Mesenchymal stem cell (in vitro differentiated cells and primary cell): ENCODE data around the gene QPCT.

ENCODE experiments used
- DNase-seq: peaks from one replicate; pipeline ENCODE4 v3.0.0-alpha.2; 2013
- H2AFZ ChIP-seq: one replicate; pipeline ENCODE4 v1.6.1; 2013; ENCODE audit warnings: low read depth, mild to moderate bottlenecking, control low read depth, inconsistent platforms, low read length, moderate library complexity
- H2AK5ac ChIP-seq: 2 replicates; pipeline ENCODE4 v1.6.1; 2013; ENCODE audit warnings: low read length, moderate library complexity, mild to moderate bottlenecking, inconsistent platforms; ENCODE audit not compliant: severe bottlenecking
- H2BK120ac ChIP-seq: one replicate; pipeline ENCODE4 v1.6.1; 2013; ENCODE audit warnings: low read depth, mild to moderate bottlenecking, inconsistent platforms, low read length, moderate library complexity
- H2BK12ac ChIP-seq, 2 experiments: one replicate each; pipeline ENCODE4 v1.6.1; 2013; ENCODE audit warnings: inconsistent platforms in 2 of 2, low read length in 2 of 2, mild to moderate bottlenecking in 2 of 2, moderate library complexity in 2 of 2, control low read depth in 1 of 2
- H2BK15ac ChIP-seq: one replicate; pipeline ENCODE4 v1.6.1; 2013; ENCODE audit warnings: mild to moderate bottlenecking, low read depth, inconsistent platforms; ENCODE audit not compliant: poor library complexity, severe bottlenecking
- H2BK5ac ChIP-seq: 2 replicates; pipeline ENCODE4 v1.6.1; 2013; ENCODE audit warnings: low read depth, mild to moderate bottlenecking, low read length, control low read depth, inconsistent platforms; ENCODE audit not compliant: poor library complexity, severe bottlenecking
- H3K14ac ChIP-seq, 2 experiments: one replicate each; pipeline ENCODE4 v1.6.1; 2013; ENCODE audit warnings: inconsistent platforms in 2 of 2, low read length in 2 of 2, control low read depth in 1 of 2, mild to moderate bottlenecking in 1 of 2, moderate library complexity in 1 of 2
- H3K18ac ChIP-seq, 2 experiments: one replicate each; pipeline ENCODE4 v1.6.1; 2013; ENCODE audit warnings: inconsistent platforms in 2 of 2, low read length in 2 of 2, control low read depth in 1 of 2, low read depth in 1 of 2, mild to moderate bottlenecking in 1 of 2
- H3K23ac ChIP-seq, 2 experiments: one replicate each; pipeline ENCODE4 v1.6.1; 2013; ENCODE audit warnings: inconsistent platforms in 2 of 2, low read length in 2 of 2, mild to moderate bottlenecking in 2 of 2, moderate library complexity in 2 of 2, control low read depth in 1 of 2
- H3K27ac ChIP-seq: 2 replicates; pipeline ENCODE4 v1.5.1; 2013; ENCODE audit warnings: mild to moderate bottlenecking, moderate library complexity, low read length, control low read depth, inconsistent platforms; ENCODE audit not compliant: poor library complexity, severe bottlenecking
- H3K27me3 ChIP-seq, 2 experiments: 2 replicates each; pipeline versions ENCODE4 v1.6.1 to v1.7.0; 2013; ENCODE audit warnings: low read length in 2 of 2, mild to moderate bottlenecking in 2 of 2, moderate library complexity in 2 of 2, control low read depth in 1 of 2, inconsistent platforms in 1 of 2; ENCODE audit not compliant: control insufficient read depth in 1 of 2, insufficient read depth in 1 of 2
- H3K36me3 ChIP-seq, 2 experiments: 2 replicates each; pipeline versions ENCODE4 v1.6.1 to v1.7.0; 2013; ENCODE audit warnings: low read length in 2 of 2, control low read depth in 1 of 2, inconsistent platforms in 1 of 2, low read depth in 1 of 2, mild to moderate bottlenecking in 1 of 2; ENCODE audit not compliant: insufficient read depth in 2 of 2, control insufficient read depth in 1 of 2
- H3K4ac ChIP-seq, 2 experiments: one replicate each; pipeline ENCODE4 v1.6.1; 2013; ENCODE audit warnings: inconsistent platforms in 2 of 2, low read length in 2 of 2, mild to moderate bottlenecking in 2 of 2, moderate library complexity in 2 of 2, control low read depth in 1 of 2, low read depth in 1 of 2
- H3K4me1 ChIP-seq: 2 replicates; pipeline ENCODE4 v1.6.1; 2013; ENCODE audit warnings: low read depth, low read length, control low read depth; ENCODE audit not compliant: control insufficient read depth, insufficient read depth
- H3K4me2 ChIP-seq: 2 replicates; pipeline ENCODE4 v1.6.1; 2013; ENCODE audit warnings: low read length, mild to moderate bottlenecking, inconsistent platforms; ENCODE audit not compliant: poor library complexity, severe bottlenecking
- H3K4me3 ChIP-seq, 2 experiments: 2 replicates each; pipeline versions ENCODE4 v1.5.1 to v1.7.0; 2013; ENCODE audit warnings: low read length in 2 of 2, mild to moderate bottlenecking in 2 of 2, control low read depth in 1 of 2, low read depth in 1 of 2; ENCODE audit not compliant: insufficient read depth in 1 of 2
- H3K79me1 ChIP-seq: replicated peaks from 2 replicates; pipeline ENCODE4 v1.6.1; 2013; ENCODE audit warnings: mild to moderate bottlenecking, control low read depth, low read length, inconsistent platforms; ENCODE audit not compliant: poor library complexity, severe bottlenecking
- H3K9ac ChIP-seq: 2 replicates; pipeline ENCODE4 v1.7.0; 2013; ENCODE audit warnings: mild to moderate bottlenecking, low read length, moderate library complexity
- H3K9me3 ChIP-seq: 2 replicates; pipeline ENCODE4 v1.7.0; 2013; ENCODE audit warnings: mild to moderate bottlenecking, low read length; ENCODE audit not compliant: control insufficient read depth
- H4K8ac ChIP-seq: one replicate; pipeline ENCODE4 v1.6.1; 2013; ENCODE audit warnings: inconsistent platforms, mild to moderate bottlenecking, low read length, moderate library complexity
- H4K91ac ChIP-seq: one replicate; pipeline ENCODE4 v1.6.1; 2013; ENCODE audit warnings: mild to moderate bottlenecking, low read length, inconsistent platforms
- WGBS: methylation state at CpG from one replicate; pipeline ENCODE4 v1.1.7; 2013; ENCODE audit warnings: mixed read lengths; 5-methylcytosine and 5-hydroxymethylcytosine counted together

The QPCT gene

DNA sequence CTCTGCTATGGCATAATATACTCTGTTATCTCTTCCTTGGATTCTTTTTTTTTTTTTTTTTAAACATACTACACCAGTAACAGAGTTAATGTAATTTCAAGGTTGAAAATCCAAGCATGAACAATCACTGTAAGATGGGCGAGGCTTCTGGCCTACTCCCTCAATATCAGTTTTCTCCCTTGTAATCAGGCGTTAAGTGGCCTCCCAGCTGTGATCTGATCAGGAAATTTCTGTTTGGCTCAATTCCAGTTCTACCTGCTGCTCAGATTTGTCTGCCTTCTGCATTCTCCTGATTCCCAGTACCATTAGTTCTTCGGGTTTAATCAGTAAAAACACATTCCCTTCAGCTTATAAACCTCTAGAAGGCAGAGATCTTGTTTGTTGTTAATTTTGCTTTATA lies 38.4 kb upstream of the QPCT start:
- no peak overlapping the region for H3K14ac ChIP-seq
- no peak overlapping the region for H2BK5ac ChIP-seq
- WGBS, result 100% methylated on average over 2 of the region's 3 CpGs
- H4K91ac ChIP-seq, result no peak overlapping the region
- H3K4me2 ChIP-seq, result no peak overlapping the region
- no peaks in the 10 kb centered on the region for H3K27me3 ChIP-seq
- no peak overlapping the region for H2BK12ac ChIP-seq
- no peak overlapping the region for H2AK5ac ChIP-seq
- no peaks in the 10 kb centered on the region for H3K9me3 ChIP-seq
- no peak overlapping the region for H3K4me3 ChIP-seq
- H3K79me1 ChIP-seq, result peaks cover 21% of the 10 kb centered on the region
- no peak overlapping the region for H3K9ac ChIP-seq
- no peak overlapping the region for H4K8ac ChIP-seq
- H3K4ac ChIP-seq, result no peak overlapping the region
- H3K27ac ChIP-seq, result no peak overlapping the region
- H3K23ac ChIP-seq, result no peak overlapping the region
- no peak overlapping the region for H2BK120ac ChIP-seq
- peaks cover 0 to 6% of the 10 kb centered on the region in 2 experiments for H3K36me3 ChIP-seq
- H2BK15ac ChIP-seq, result no peak overlapping the region
- DNase-seq, result no peak
- H3K18ac ChIP-seq, result no peak overlapping the region
- H2AFZ ChIP-seq, result no peak overlapping the region
- no peaks in the 10 kb centered on the region for H3K4me1 ChIP-seq

DNA sequence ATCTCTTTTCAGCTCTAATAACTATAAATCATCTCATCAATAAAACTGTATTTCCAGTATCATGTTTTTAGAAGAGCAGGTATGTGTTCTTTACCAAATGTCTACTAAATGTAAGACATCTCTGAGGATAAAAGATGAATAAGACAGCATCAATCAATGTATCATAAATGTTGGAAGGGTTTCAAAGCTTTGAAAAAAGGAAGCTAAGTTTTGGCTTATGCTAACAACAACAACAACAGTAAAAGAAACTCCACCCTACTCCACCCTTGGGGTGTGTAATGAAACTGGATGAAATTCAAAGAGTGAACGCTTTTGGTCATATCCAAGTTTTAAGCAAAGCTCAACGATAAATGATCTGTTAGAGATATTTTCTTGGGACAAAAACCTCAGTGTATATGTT lies 36.9 kb upstream of the QPCT start:
- H4K8ac ChIP-seq, result no peak overlapping the region
- no peak overlapping the region for H2BK120ac ChIP-seq
- H3K9me3 ChIP-seq, result no peaks in the 10 kb centered on the region
- H3K4me2 ChIP-seq, result no peak overlapping the region
- H3K9ac ChIP-seq, result no peak overlapping the region
- no peak overlapping the region for H2AFZ ChIP-seq
- H3K4me1 ChIP-seq, result no peaks in the 10 kb centered on the region
- no peak overlapping the region for H2BK5ac ChIP-seq
- H2BK15ac ChIP-seq, result no peak overlapping the region
- H3K36me3 ChIP-seq, result peaks cover 0 to 6% of the 10 kb centered on the region in 2 experiments
- 100% methylated on average over 1 of the region's 2 CpGs for WGBS
- no peak overlapping the region for H3K18ac ChIP-seq
- no peak overlapping the region for H4K91ac ChIP-seq
- no peak overlapping the region for H3K4me3 ChIP-seq
- no peak overlapping the region for H3K23ac ChIP-seq
- H3K27ac ChIP-seq, result no peak overlapping the region
- DNase-seq, result no peak
- no peak overlapping the region for H2AK5ac ChIP-seq
- no peak overlapping the region for H3K4ac ChIP-seq
- no peak overlapping the region for H3K14ac ChIP-seq
- H3K27me3 ChIP-seq, result no peaks in the 10 kb centered on the region
- H2BK12ac ChIP-seq, result no peak overlapping the region
- peaks cover 19% of the 10 kb centered on the region for H3K79me1 ChIP-seq

GRCh38 chr2:37315364-37315763 lies 29.1 kb upstream of the QPCT start:
- Histone ChIP-seq H3K4me2 (no peak overlapping the region), H3K4ac (no peak overlapping the region), H3K14ac (no peak overlapping the region), H3K18ac (no peak overlapping the region), H3K4me3 (no peak overlapping the region), H3K27me3 (no peaks in the 10 kb centered on the region), H2AK5ac (no peak overlapping the region), H2BK5ac (no peak overlapping the region), H2AFZ (no peak overlapping the region), H3K27ac (no peak overlapping the region), H4K8ac (no peak overlapping the region), H3K9ac (no peak overlapping the region), H2BK120ac (no peak overlapping the region), H3K79me1 (peaks cover 7% of the 10 kb centered on the region), H4K91ac (no peak overlapping the region), H3K23ac (no peak overlapping the region), H3K9me3 (no peaks in the 10 kb centered on the region), H3K36me3 (peaks cover 0 to 8% of the 10 kb centered on the region in 2 experiments), H2BK12ac (no peak overlapping the region), H2BK15ac (no peak overlapping the region), H3K4me1 (no peaks in the 10 kb centered on the region)
- DNase-seq, result no peak
- 96% methylated on average over 2 of the region's 3 CpGs for WGBS

- no peak overlapping the region for H2BK5ac ChIP-seq
- no peaks in the 10 kb centered on the region for H3K9me3 ChIP-seq
- no peak overlapping the region for H2BK12ac ChIP-seq
- no peak overlapping the region for H4K8ac ChIP-seq
- H3K4me2 ChIP-seq, result no peak overlapping the region
- H3K14ac ChIP-seq, result no peak overlapping the region
- H3K4ac ChIP-seq, result no peak overlapping the region
- no peak overlapping the region for H3K18ac ChIP-seq
- no peak overlapping the region for H3K4me3 ChIP-seq
- H3K36me3 ChIP-seq, result peaks cover 0 to 8% of the 10 kb centered on the region in 2 experiments
- H4K91ac ChIP-seq, result no peak overlapping the region
- H2AFZ ChIP-seq, result no peak overlapping the region
- H2AK5ac ChIP-seq, result no peak overlapping the region
- H3K9ac ChIP-seq, result no peak overlapping the region
- WGBS, result 98% methylated on average over 5 of the region's 5 CpGs
- no peak overlapping the region for H2BK120ac ChIP-seq
- no peak for DNase-seq
- no peaks in the 10 kb centered on the region for H3K27me3 ChIP-seq
- H3K4me1 ChIP-seq, result no peaks in the 10 kb centered on the region
- no peak overlapping the region for H3K23ac ChIP-seq
- H3K27ac ChIP-seq, result no peak overlapping the region
- no peak overlapping the region for H2BK15ac ChIP-seq
- H3K79me1 ChIP-seq, result peaks cover 7% of the 10 kb centered on the region
Observed at GRCh38 chr2:37316181-37316580, 28.2 kb upstream of the QPCT start.
